AG08395 (cell line): ENCODE results near the gene LAMC3.
"Not testable (repeated sequence)": the region's sequence is repeated elsewhere in the genome, so short reads cannot be mapped to it uniquely, and the experiment has no call there.

ENCODE experiments used
- DNase-seq: peaks from one replicate; pipeline ENCODE4 v3.0.0; 2012; ENCODE audit warnings: mixed read lengths, low spot score

The LAMC3 gene

GRCh38 chr9:131028931-131029573, 20.1 kb downstream of the LAMC3 start:
- DNase-seq: no peak

GRCh38 chr9:131029574-131029952, 20.6 kb downstream of the LAMC3 start:
- DNase-seq: no peak

DNA sequence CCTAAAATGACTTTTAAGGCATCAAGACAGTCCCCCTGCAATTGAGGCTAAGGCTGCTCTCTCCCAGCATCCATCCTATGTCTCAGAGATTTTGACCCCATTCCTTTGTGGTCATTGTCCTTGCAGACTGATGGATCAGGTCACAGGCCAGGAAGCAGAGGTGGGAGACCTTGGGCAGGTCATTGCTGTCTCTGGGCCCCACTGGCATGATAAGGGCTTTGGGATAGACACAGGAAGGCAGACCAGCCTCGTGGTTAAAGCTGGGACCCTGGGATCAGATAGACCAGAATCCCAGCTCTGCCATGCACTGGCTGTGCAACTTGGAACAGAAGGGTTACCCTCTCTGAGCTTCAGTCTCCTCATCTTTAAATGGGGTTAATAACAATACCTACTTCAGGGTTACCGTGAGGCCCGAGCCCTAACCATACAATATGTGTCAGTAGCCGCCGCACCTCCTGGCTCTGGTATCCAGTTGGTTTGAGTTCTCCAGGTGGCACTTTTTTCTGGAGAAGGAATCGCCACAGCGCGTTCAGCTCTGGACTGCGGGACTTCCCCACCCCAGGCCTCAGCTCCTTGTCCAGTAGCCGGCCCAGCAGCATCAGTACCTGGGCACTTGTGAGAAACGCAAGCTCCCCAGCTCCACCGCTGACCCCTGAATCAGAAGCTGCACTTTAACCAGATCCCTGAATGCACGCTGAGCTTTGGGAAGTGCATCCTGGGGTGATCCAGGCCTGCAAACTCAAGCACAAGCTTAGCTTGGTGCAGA, 21.4 kb downstream of the LAMC3 start:
- no peak for DNase-seq

DNA sequence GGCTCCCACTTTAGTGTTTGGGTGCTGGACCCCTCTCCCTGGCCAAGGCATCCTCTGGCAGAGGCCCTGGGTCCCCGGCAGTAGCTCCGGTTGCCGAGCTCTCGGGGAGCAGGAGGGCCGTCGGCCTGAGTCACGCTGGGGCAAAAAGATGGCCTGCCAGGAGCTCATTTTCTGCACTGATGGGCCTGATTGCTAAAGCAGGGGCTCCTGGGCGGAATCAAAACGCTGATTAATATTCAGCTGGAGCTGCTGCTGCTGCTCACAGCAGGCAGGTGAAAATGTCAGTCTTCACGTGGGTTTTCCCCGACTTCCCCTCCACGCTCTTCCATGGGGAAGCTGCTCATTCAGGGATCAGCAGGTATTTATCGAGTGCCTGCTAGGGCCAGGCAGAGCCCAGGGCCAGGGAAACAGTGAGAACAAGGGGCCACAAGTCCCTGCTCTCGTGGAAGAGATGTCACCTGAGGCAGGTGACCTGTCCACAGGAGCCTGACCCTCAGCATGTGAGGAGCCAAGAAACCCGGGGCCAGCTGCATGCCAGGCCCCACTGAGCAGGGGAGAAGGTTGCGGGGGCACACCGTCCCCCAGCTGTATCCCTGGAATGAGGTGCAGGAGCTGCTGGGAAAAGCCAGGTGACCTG, 22.1 kb downstream of the LAMC3 start:
- no peak for DNase-seq

DNA sequence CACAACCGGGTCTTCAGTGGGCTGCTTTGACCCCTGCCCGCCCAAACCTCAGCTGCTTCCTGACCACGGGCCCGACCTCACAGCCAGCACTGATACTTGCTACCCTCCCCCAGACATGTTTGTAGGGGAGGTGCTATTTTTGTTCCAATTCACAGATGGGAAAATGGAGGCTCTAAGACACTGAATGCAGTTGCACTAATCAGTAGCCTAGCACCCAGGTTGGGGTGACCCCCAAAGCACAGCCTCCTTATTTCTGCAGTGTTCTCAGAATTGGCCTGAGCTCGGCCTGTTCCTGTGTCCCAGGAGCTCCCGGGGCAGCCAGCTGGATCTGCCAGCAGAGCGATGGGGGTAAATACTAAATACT, 22.6 kb downstream of the LAMC3 start:
- DNase-seq: no peak

DNA sequence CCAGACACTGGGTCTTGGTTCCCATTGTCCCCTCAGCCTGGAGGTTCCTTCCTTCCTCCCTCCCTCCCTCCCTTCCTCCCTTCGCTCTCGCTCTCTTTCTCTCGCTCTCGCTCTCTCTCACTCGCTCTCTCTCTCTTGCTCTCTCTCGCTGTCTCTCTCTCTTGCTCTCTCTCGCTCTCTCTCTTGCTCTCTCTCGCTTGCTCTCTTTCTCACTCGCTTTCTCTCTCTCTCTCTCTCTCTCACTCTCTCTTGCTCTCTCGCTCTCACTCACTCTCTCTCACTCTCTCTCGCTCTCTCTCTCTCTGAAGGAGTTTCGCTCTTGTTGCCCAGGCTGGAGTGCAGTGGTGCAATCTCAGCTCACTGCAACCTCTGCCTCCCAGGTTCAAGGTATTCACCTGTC, 23.4 kb downstream of the LAMC3 start:
- DNase-seq: no peak

GRCh38 chr9:131033269-131034224, 24.6 kb downstream of the LAMC3 start:
- DNase-seq: no peak

- DNase-seq: no peak
These were observed 25.3 kb downstream of the LAMC3 start for GRCh38 chr9:131034268-131034667.

DNA sequence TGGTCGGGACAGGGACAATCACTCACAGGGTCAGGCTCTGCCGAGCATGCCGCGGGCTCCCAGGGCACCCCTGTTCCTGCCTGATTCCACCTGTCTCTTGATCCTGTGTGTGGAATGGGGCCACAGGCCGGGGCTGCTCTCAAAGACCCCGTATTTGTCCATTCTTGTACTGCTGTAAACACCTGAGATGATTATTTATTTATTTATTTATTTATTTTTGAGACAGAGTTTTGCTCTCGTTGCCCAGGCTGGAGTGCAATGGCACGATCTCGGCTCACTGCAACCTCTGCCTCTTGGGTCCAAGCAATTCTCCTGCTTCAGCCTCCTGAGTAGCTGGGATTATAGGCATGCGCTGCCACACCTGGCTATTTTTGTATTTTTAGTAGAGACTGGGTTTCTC, 25.8 kb downstream of the LAMC3 start:
- not testable (repeated sequence) for DNase-seq

GRCh38 chr9:131035548-131035947, 26.6 kb downstream of the LAMC3 start:
- no peak for DNase-seq

DNA sequence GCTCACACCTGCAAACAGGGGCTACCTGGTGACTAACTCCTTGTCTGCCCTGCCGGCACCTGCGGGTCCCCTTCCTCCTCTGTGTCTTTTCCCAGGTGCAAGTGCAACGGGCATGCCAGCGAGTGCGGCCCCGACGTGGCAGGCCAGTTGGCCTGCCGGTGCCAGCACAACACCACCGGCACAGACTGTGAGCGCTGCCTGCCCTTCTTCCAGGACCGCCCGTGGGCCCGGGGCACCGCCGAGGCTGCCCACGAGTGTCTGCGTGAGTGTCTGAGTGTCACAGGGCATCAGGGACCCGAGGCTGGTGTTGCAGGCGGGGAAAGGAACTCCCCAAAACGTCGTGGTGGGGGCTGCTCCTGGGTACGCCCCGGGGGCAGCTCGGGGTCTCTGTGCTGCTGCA, 27.1 kb downstream of the LAMC3 start:
- no peak for DNase-seq

- DNase-seq: peak; percentile 13
These were observed 27.8 kb downstream of the LAMC3 start for GRCh38 chr9:131036529-131037334.

- DNase-seq: peak; percentile 7
These were observed 28.6 kb downstream of the LAMC3 start for GRCh38 chr9:131037335-131038255.

DNA sequence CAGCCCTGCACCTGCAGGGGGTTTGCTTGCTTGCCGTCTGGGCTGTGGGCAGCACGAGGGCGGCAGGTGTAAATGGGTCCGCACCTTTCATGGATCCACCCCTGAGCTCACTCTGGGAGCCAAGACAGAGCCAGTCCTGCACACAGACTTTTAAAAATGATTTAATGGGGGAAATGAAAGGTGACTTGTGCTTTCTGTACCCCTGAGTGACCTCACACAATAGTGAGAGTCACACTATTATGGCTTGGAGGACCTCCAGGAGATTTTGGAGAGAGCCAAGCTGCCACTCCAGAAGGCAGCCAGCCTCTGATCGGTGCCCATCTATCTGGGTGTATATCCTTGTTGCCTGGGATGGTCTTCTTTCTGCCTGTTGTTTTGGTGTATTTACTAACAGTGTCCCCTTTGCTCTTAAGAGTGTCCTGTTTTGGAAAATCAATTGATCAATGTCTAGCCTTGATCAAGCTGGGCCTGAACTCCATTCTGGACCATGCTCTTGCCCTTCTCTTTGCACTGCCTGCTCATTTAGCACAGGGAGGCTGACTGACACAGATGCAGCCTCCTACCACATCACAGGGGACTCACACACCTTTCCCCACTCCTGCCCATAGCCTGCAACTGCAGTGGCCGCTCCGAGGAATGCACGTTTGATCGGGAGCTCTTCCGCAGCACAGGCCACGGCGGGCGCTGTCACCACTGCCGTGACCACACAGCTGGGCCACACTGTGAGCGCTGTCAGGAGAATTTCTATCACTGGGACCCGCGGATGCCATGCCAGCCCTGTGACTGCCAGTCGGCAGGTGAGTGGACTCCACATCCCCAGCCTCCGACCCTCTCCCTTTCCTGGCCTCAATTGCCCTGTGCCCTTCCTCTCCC, 29.5 kb downstream of the LAMC3 start:
- no peak for DNase-seq

GRCh38 chr9:131039129-131039954, 30.4 kb downstream of the LAMC3 start:
- DNase-seq: no peak

DNA sequence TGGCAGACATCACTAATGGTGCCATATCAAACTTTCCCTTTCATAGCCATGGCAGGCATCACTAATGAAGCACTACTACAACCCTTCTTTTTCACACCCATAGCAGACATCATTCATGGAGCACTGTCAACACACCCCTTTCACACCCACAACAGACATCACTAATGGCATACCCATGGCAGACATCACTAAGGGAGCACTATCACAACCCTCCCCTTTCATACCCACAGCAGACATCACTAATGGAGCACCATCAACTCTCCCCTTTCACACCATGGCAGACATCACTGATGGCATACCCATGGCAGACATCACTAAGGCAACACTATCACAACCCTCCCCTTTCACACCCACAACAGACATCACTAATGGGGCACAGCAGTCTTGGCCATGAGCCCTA, 33.7 kb downstream of the LAMC3 start:
- DNase-seq: no peak

GRCh38 chr9:131043087-131043486, 34.1 kb downstream of the LAMC3 start:
- DNase-seq: no peak

GRCh38 chr9:131043646-131044045, 34.7 kb downstream of the LAMC3 start:
- no peak for DNase-seq
